Measurements from ENCODE around the gene CIT. TPM values are rescaled to one million over a fixed set of nuclear protein-coding genes. Genes with fewer than 3 reads are reported as not detected.

The CIT gene
- total and polyA plus RNA-seq, 2 donors (not counting 3 experiments of a cell fraction or from before 2014, with no cell fraction given) = 13.3 to 61.8 TPM

DNA sequence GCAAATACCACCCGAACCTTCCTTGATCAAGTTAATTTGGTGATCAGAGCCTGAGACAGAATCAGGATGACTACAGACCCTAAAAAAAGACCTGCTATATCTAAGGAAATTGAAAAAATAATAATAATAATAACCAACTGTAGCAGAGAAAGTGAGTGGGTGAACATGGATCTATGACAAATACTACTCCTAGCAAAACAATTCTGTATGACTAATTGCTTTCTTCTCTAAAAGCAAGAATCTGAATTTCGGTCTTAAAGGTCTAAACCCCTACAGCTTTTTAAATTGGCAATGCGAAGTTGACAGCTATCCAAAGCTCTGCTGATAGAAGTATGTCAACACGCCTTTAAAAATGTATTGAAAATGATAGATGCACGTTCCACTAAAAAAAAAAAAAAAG is 107.0 kb downstream of the CIT start:
- Histone ChIP-seq H2AFZ (ENCODE audit: low read depth, low read length) (no peak overlapping the region), H3K27me3 (ENCODE audit: control insufficient read depth in 2 of 2, insufficient read depth in 2 of 2, low read length in 2 of 2) (no peaks in the 10 kb centered on the region), H3K9ac (replicated peaks; ENCODE audit: extremely low read depth, insufficient read depth, low read length) (no peak overlapping the region), H3K9me3 (replicated peaks; ENCODE audit: control insufficient read depth, insufficient read depth, low read length) (no peaks in the 10 kb centered on the region), H3K4me3 (replicated peaks in 1 of 3; ENCODE audit: insufficient read depth in 1 of 3, low read depth in 1 of 3, low read length in 3 of 3) (no peak overlapping the region), H3K27ac (ENCODE audit: insufficient read depth, low read depth, low read length) (no peak overlapping the region), H3K36me3 (ENCODE audit: control insufficient read depth in 2 of 2, extremely low read depth in 1 of 2, insufficient read depth in 2 of 2, low read length in 2 of 2) (peaks cover 0 to 9% of the 10 kb centered on the region in 2 experiments), H3K9me1 (replicated peaks; ENCODE audit: control insufficient read depth, extremely low read depth, insufficient read depth, low read length) (no peaks in the 10 kb centered on the region), H4K20me1 (replicated peaks; ENCODE audit: control insufficient read depth, extremely low read depth, insufficient read depth, low read length) (no peaks in the 10 kb centered on the region), H3K4me1 (ENCODE audit: control insufficient read depth, extremely low read depth, insufficient read depth, low read length) (no peaks in the 10 kb centered on the region), H3K4me2 (ENCODE audit: insufficient read depth, low read length) (no peak overlapping the region), H3K79me2 (ENCODE audit: control insufficient read depth, insufficient read depth, low read length) (no peaks in the 10 kb centered on the region)
- TF ChIP-seq EZH2 (IDR thresholded peaks at IDR 0.05; ENCODE audit: borderline replicate concordance, low read depth, low read length, severe bottlenecking) = no peak
- no peak for TF ChIP-seq MYC (IDR thresholded peaks at IDR 0.05; ENCODE audit: low read depth, low read length)
- no peak for TF ChIP-seq FOS (IDR thresholded peaks at IDR 0.05; ENCODE audit: borderline replicate concordance, insufficient read depth, low read length)
- no peak for TF ChIP-seq GATA2 (IDR thresholded peaks at IDR 0.05; ENCODE audit: insufficient read depth, insufficient read length, low read depth, low read length)
- TF ChIP-seq, protein P1, sequence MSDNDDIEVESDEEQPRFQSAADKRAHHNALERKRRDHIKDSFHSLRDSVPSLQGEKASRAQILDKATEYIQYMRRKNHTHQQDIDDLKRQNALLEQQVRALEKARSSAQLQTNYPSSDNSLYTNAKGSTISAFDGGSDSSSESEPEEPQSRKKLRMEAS (IDR thresholded peaks at IDR 0.05; ENCODE audit: insufficient read depth, insufficient read length) = no peak
- TF ChIP-seq POLR2A (IDR thresholded peaks at IDR 0.05; ENCODE audit: low read depth, low read length) = no peak
- no peak for TF ChIP-seq JUN (IDR thresholded peaks at IDR 0.05; ENCODE audit: borderline replicate concordance, insufficient read depth, insufficient read length, low read depth)
- TF ChIP-seq POLR2AphosphoS5 (IDR thresholded peaks at IDR 0.05; ENCODE audit: insufficient read depth, low read depth, low read length) = no peak
- TF ChIP-seq CTCF (IDR thresholded peaks at IDR 0.05; ENCODE audit: extremely low read depth in 1 of 2, insufficient read depth in 1 of 2, low read depth in 1 of 2, low read length in 2 of 2) = no peak
- no peak for DNase-seq (ENCODE audit: low read depth, low spot score)
- no peak for FAIRE-seq
- no TSS peak for BruUV-seq (replicated peaks)
- intact Hi-C loops (cut with micrococcal nuclease) (no loop called here), dilution Hi-C loops (cut with MboI; ENCODE audit: extremely low pct_ligation_motif_present, low sequenced_read_pairs) (no loop called here)
- CTCF ChIA-PET = no interaction called here
- POLR2A ChIA-PET = no interaction called here
